ENCODE data around the gene ZNF679. TPM values are rescaled to one million over a fixed set of nuclear protein-coding genes. Genes with fewer than 3 reads are reported as not detected.

ZNF679 gene
- total RNA-seq, 1 experiment from 2014 or later: not detected

DNA sequence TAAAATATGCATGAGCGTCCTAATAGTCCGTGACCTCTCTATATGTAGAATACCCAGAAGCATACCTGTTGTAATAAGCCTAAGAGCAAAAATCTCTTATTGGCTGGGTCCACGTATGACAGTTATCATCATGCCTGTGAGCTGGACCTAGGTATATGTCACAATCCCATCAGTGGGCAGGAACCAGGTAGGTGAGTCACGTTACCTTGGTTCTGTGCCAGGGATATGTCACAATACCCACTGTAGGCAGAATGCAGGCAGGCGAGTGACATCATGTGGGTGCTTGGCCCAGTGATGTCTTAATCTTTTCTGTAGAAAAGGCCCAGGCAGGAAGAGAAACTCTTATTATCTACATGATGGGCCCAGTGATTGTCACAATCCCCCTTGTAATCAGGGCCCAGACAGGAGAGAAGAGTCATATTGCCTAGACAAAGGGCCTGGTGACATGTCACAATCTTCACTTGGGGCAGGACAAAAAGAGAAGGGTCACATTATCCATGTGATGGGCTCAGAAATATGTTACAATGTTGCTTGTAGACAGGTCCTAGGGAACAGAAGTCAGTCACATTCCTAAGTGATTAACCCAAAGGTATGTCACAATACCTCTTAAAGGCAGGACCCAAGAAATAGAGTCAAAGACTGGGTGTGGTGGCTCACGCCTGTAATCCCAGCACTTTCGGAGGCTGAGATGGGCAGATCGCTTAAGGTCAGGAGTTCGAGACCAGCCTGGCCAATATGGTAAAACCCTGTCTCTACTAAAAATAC is 72.5 kb downstream of the ZNF679 start:
- Histone ChIP-seq H2AFZ (no peak overlapping the region), H3K4me3 (no peak overlapping the region), H3K9me2 (ENCODE audit: insufficient read depth) (no peaks in the 10 kb centered on the region), H3K9me3 (ENCODE audit: insufficient read depth, low read depth) (no peaks in the 10 kb centered on the region), H3K27ac (peak overlapping the region; percentile 43; the same call in 1 of the 2 replicates), H3K27me3 (ENCODE audit: insufficient read depth, low read depth) (no peaks in the 10 kb centered on the region), H3K79me2 (ENCODE audit: low read depth) (no peaks in the 10 kb centered on the region), H3F3A (ENCODE audit: insufficient read depth, low read depth) (peaks cover 11% of the 10 kb centered on the region; the same call in 1 of the 2 replicates), H3K36me3 (ENCODE audit: low read depth) (no peaks in the 10 kb centered on the region), H3K4me1 (replicated peaks; ENCODE audit: insufficient read depth) (no peaks in the 10 kb centered on the region), H4K20me1 (ENCODE audit: insufficient read depth) (no peaks in the 10 kb centered on the region), H3K4me2 (no peak overlapping the region)
- TF ChIP-seq EZH2 (IDR thresholded peaks at IDR 0.05; ENCODE audit: low read depth): no peak
- TF ChIP-seq, protein P1, sequence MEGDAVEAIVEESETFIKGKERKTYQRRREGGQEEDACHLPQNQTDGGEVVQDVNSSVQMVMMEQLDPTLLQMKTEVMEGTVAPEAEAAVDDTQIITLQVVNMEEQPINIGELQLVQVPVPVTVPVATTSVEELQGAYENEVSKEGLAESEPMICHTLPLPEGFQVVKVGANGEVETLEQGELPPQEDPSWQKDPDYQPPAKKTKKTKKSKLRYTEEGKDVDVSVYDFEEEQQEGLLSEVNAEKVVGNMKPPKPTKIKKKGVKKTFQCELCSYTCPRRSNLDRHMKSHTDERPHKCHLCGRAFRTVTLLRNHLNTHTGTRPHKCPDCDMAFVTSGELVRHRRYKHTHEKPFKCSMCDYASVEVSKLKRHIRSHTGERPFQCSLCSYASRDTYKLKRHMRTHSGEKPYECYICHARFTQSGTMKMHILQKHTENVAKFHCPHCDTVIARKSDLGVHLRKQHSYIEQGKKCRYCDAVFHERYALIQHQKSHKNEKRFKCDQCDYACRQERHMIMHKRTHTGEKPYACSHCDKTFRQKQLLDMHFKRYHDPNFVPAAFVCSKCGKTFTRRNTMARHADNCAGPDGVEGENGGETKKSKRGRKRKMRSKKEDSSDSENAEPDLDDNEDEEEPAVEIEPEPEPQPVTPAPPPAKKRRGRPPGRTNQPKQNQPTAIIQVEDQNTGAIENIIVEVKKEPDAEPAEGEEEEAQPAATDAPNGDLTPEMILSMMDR (conservative IDR thresholded peaks at IDR 0.05): no peak
- ChIA-PET CTCF (no interaction called here), POLR2A (ENCODE audit: unreplicated experiment) (no interaction called here)
- intact Hi-C loops (cut with micrococcal nuclease; ENCODE audit: unreplicated experiment): no loop called here
- DNase-seq: peak; percentile 62 to 77
- no TSS peak for BruUV-seq (replicated peaks)

DNA sequence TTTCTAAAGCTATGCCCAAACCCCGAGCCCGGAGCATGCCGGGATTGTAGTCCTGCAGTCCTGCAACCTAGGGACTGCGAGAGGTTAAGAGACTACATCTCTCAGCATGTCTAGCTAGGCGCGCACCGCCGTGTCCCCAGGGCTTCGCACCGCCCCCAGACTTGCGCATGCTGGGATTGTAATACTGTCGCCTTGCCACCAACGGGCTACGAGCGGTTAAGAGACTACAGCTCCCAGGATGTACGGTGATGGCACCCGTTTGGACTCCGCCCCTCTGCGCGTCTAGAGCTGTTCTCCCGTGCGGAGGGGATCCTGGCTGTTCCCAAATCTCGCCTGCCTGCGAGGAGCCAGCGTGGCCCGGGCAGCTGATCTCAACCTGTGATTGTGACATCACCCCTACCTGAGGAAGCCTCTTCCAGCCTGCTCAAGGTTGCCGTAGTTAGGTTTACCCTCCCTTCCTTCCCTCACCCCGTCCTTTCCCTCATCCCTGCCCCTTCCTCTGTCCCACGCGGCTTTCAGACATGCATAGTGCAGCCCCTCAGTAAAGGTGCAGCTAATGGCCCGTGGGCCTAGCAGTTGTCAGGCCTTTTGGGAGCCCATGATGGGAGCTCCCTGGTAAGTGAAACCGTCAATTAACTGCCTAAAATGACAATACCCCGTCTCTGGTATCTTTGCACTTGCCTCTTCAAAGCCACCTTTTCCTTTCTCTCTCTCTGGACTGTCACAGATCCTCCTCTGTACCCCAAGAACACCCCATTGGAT is 79.2 kb downstream of the ZNF679 start:
- H2AFZ ChIP-seq: peak overlapping the region; percentile 95
- H3K4me3 ChIP-seq: peak overlapping the region; percentile 73
- no peak for TF ChIP-seq EZH2 (IDR thresholded peaks at IDR 0.05; ENCODE audit: low read depth)
- TF ChIP-seq, protein P1 (conservative IDR thresholded peaks at IDR 0.05): no peak
- H3K36me3 ChIP-seq (ENCODE audit: low read depth): no peaks in the 10 kb centered on the region
- DNase-seq: peak; percentile 90 to 94
- TSS peak; percentile 90 for BruUV-seq (replicated peaks)
- CTCF ChIA-PET: interaction anchor here (0.6 kb wide), 1 partner anchor 365 kb away, joined by 3 read pairs; no protein-coding TSS in a partner anchor
- no peaks in the 10 kb centered on the region for H4K20me1 ChIP-seq (ENCODE audit: insufficient read depth)
- POLR2A ChIA-PET (ENCODE audit: unreplicated experiment): interaction anchor here (0.6 to 1.0 kb wide), 3 partner anchors 197 to 583 kb away, joined by 3 to 10 read pairs (median 4); no protein-coding TSS in a partner anchor
- intact Hi-C loops (cut with micrococcal nuclease; ENCODE audit: unreplicated experiment): loop anchor here (2.0 kb wide), 1 partner anchor 255 kb away; the partner anchor contains the start of gene ZNF680
- H3K4me1 ChIP-seq (replicated peaks; ENCODE audit: insufficient read depth): 0 out of 2 replicates have a peak, but pooled peaks cover 5% of the 10 kb centered on the region
- H3F3A ChIP-seq (ENCODE audit: insufficient read depth, low read depth): peaks cover 3% of the 10 kb centered on the region; the same call in 1 of the 2 replicates
- H3K9me2 ChIP-seq (ENCODE audit: insufficient read depth): no peaks in the 10 kb centered on the region
- H3K27me3 ChIP-seq (ENCODE audit: insufficient read depth, low read depth): no peaks in the 10 kb centered on the region
- 0 out of 2 replicates have a peak overlapping the region, but pooled peaks have one; percentile 20 for H3K27ac ChIP-seq
- H3K4me2 ChIP-seq: peak overlapping the region; percentile 78
- H3K79me2 ChIP-seq (ENCODE audit: low read depth): no peaks in the 10 kb centered on the region
- no peaks in the 10 kb centered on the region for H3K9me3 ChIP-seq (ENCODE audit: insufficient read depth, low read depth)

DNA sequence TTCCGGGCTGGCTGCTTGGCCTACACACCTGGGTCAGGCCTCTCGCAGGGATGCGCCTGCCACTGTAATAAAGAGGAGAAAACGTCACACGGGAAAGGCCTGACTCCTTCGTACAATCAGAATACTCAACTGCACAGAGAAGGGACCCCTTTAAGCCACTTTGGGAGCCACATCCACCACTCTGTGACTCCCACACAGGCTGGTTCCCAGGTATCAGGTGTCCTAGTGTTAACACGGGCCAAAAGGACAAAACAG is 79.7 kb downstream of the ZNF679 start:
- Histone ChIP-seq H2AFZ (peak overlapping the region; percentile 95), H3K9me2 (ENCODE audit: insufficient read depth) (no peaks in the 10 kb centered on the region), H3K79me2 (ENCODE audit: low read depth) (no peaks in the 10 kb centered on the region), H3K4me2 (peak overlapping the region; percentile 78), H3F3A (ENCODE audit: insufficient read depth, low read depth) (peaks cover 3% of the 10 kb centered on the region; the same call in 1 of the 2 replicates), H3K9me3 (ENCODE audit: insufficient read depth, low read depth) (no peaks in the 10 kb centered on the region), H3K36me3 (ENCODE audit: low read depth) (no peaks in the 10 kb centered on the region), H3K4me1 (replicated peaks; ENCODE audit: insufficient read depth) (0 out of 2 replicates have a peak, but pooled peaks cover 5% of the 10 kb centered on the region), H3K27me3 (ENCODE audit: insufficient read depth, low read depth) (no peaks in the 10 kb centered on the region), H3K4me3 (peak overlapping the region; percentile 73), H3K27ac (0 out of 2 replicates have a peak overlapping the region, but pooled peaks have one; percentile 20), H4K20me1 (ENCODE audit: insufficient read depth) (no peaks in the 10 kb centered on the region)
- BruUV-seq (replicated peaks): no TSS peak
- POLR2A ChIA-PET (ENCODE audit: unreplicated experiment): no interaction called here
- CTCF ChIA-PET: no interaction called here
- TF ChIP-seq, protein P1 (conservative IDR thresholded peaks at IDR 0.05): no peak
- TF ChIP-seq EZH2 (IDR thresholded peaks at IDR 0.05; ENCODE audit: low read depth): no peak
- intact Hi-C loops (cut with micrococcal nuclease; ENCODE audit: unreplicated experiment): no loop called here
- DNase-seq: no peak

Data from PC-9 (cell line).